Measurements from ENCODE around the gene ANKRD49.

Gene ANKRD49

GRCh38 chr11:94544646-94545263 lies 51.0 kb downstream of the ANKRD49 start:
- no peak for DNase-seq (ENCODE audit: low spot score)

GRCh38 chr11:94545264-94546161 lies 51.7 kb downstream of the ANKRD49 start:
- DNase-seq (ENCODE audit: low spot score): no peak

- DNase-seq (ENCODE audit: low spot score): no peak
Observed at GRCh38 chr11:94546162-94546470, 52.3 kb downstream of the ANKRD49 start.

GRCh38 chr11:94546886-94547285 lies 53.1 kb downstream of the ANKRD49 start:
- no peak for DNase-seq (ENCODE audit: low spot score)

GRCh38 chr11:94549146-94549545 lies 55.4 kb downstream of the ANKRD49 start:
- DNase-seq (ENCODE audit: low spot score): no peak

All from hematopoietic multipotent progenitor cell treated with erythropoietin and hydrocortisone succinate and interleukin-3 and kit ligand, for 15 days (in vitro differentiated cells).